ENCODE data around the gene DCUN1D3.

- TF ChIP-seq CTCF (IDR thresholded peaks at IDR 0.05), result no peak
- TF ChIP-seq POLR2A (IDR thresholded peaks at IDR 0.05; ENCODE audit: low read depth), result no peak
- TF ChIP-seq POLR2AphosphoS5 (IDR thresholded peaks at IDR 0.05), result no peak
- TF ChIP-seq EP300 (IDR thresholded peaks at IDR 0.05), result no peak
Observed at GRCh38 chr16:20930365-20930690, 30.2 kb upstream of the DCUN1D3 start.

Data from esophagus muscularis mucosa (tissue), 4 donors.